ENCODE data around the gene NID2. TPM values are rescaled to one million over a fixed set of nuclear protein-coding genes. Genes with fewer than 3 reads are reported as not detected.

NID2 gene
- polyA plus RNA-seq, 1 experiment, result 413 TPM

- no peak overlapping the region for H3K27ac ChIP-seq (ENCODE audit: low read depth, low read length)
- POLR2A ChIA-PET, result no interaction called here
- CTCF ChIA-PET, result interaction anchor here (0.6 to 3.8 kb wide), 5 partner anchors 12 to 442 kb away, joined by 3 to 101 read pairs (median 5); no protein-coding TSS in a partner anchor
- no peaks in the 10 kb centered on the region for H3K27me3 ChIP-seq (ENCODE audit: control insufficient read depth, insufficient read depth, low read length)
- no peak for DNase-seq (ENCODE audit: low read depth, low spot score)
- TF ChIP-seq CTCF (IDR thresholded peaks at IDR 0.05; ENCODE audit: low read depth, low read length), result no peak
- H3K4me3 ChIP-seq (ENCODE audit: low read depth, low read length), result no peak overlapping the region
- H3K9me3 ChIP-seq (ENCODE audit: control insufficient read depth, insufficient read depth, low read length), result no peaks in the 10 kb centered on the region; the same call in 1 of the 2 replicates
These were observed 75.5 kb downstream of the NID2 start for GRCh38 chr14:51993285-51993920.

GRCh38 chr14:51990488-51990887, 78.4 kb downstream of the NID2 start:
- TF ChIP-seq CTCF (IDR thresholded peaks at IDR 0.05; ENCODE audit: low read depth, low read length), result no peak
- ChIA-PET POLR2A (no interaction called here), CTCF (interaction anchor here (1.4 to 2.0 kb wide), 2 partner anchors 12 to 140 kb away, joined by 4 to 9 read pairs; no protein-coding TSS in a partner anchor)
- H3K9me3 ChIP-seq (ENCODE audit: control insufficient read depth, insufficient read depth, low read length), result no peaks in the 10 kb centered on the region; the same call in 1 of the 2 replicates
- no peak for DNase-seq (ENCODE audit: low read depth, low spot score)
- H3K27me3 ChIP-seq (ENCODE audit: control insufficient read depth, insufficient read depth, low read length), result no peaks in the 10 kb centered on the region
- no peak overlapping the region for H3K27ac ChIP-seq (ENCODE audit: low read depth, low read length)
- H3K4me3 ChIP-seq (ENCODE audit: low read depth, low read length), result peak overlapping the region; percentile 90

- Histone ChIP-seq H3K4me3 (ENCODE audit: low read depth, low read length) (peak within 1 kb of the TSS; percentile 90), H3K27me3 (ENCODE audit: control insufficient read depth, insufficient read depth, low read length) (no peaks in the 10 kb centered on the region), H3K9me3 (ENCODE audit: control insufficient read depth, insufficient read depth, low read length) (no peaks in the 10 kb centered on the region; the same call in 1 of the 2 replicates), H3K27ac (ENCODE audit: low read depth, low read length) (no peak within 1 kb of the TSS)
- no peak for TF ChIP-seq CTCF (IDR thresholded peaks at IDR 0.05; ENCODE audit: low read depth, low read length)
- ChIA-PET CTCF (interaction anchor here (1.4 kb wide), 1 partner anchor 11 kb away, joined by 4 read pairs; no protein-coding TSS in a partner anchor), POLR2A (no interaction called here)
- peak; percentile 85 for DNase-seq (ENCODE audit: low read depth, low spot score)
These were observed 79.3 kb downstream of the NID2 start, which contains the start of gene RTRAF for GRCh38 chr14:51989293-51990234. Gene RTRAF, plus strand, starts transcription at chr14:51989546. Its CDS starts 94 bp downstream, at chr14:51989640.

- no peaks in the 10 kb centered on the region for H3K27me3 ChIP-seq (ENCODE audit: control insufficient read depth, insufficient read depth, low read length)
- TF ChIP-seq CTCF (IDR thresholded peaks at IDR 0.05; ENCODE audit: low read depth, low read length), result no peak
- H3K27ac ChIP-seq (ENCODE audit: low read depth, low read length), result no peak overlapping the region
- POLR2A ChIA-PET, result no interaction called here
- CTCF ChIA-PET, result interaction anchor here (0.6 to 1.2 kb wide), 2 partner anchors 10 to 252 kb away, joined by 4 to 7 read pairs; no protein-coding TSS in a partner anchor
- peaks cover 3% of the 10 kb centered on the region for H3K9me3 ChIP-seq (ENCODE audit: control insufficient read depth, insufficient read depth, low read length)
- H3K4me3 ChIP-seq (ENCODE audit: low read depth, low read length), result no peak overlapping the region
- no peak for DNase-seq (ENCODE audit: low read depth, low spot score)
These were observed 80.6 kb downstream of the NID2 start for GRCh38 chr14:51988221-51988620.

Data from AG04450 (cell line).